Measurements from ENCODE around the gene NDUFAB1.

GRCh38 chr16:23532448-23532847, 63.7 kb downstream of the NDUFAB1 start:
- TF ChIP-seq CTCF (IDR thresholded peaks at IDR 0.05) (no peak), GABPA (IDR thresholded peaks at IDR 0.05; ENCODE audit: low read depth) (no peak), RXRA (IDR thresholded peaks at IDR 0.05; ENCODE audit: borderline replicate concordance, low read depth) (no peak), EZH2phosphoT487 (IDR thresholded peaks at IDR 0.05; ENCODE audit: borderline replicate concordance, low read depth) (no peak), REST (IDR thresholded peaks at IDR 0.05; ENCODE audit: low read depth, low read length) (no peak), FOXJ3 (CRISPR knock-in tag; IDR thresholded peaks at IDR 0.05) (no peak), USF2 (IDR thresholded peaks at IDR 0.05; ENCODE audit: borderline replicate concordance, low read depth, low read length) (no peak), EP300 (IDR thresholded peaks at IDR 0.05; ENCODE audit: borderline replicate concordance in 1 of 2, low read depth in 1 of 2, low read length in 1 of 2) (no peak), TEAD4 (IDR thresholded peaks at IDR 0.05; ENCODE audit: borderline replicate concordance, insufficient read depth) (no peak)
